ENCODE measurements around the gene MMP15. TPM values are rescaled to one million over a fixed set of nuclear protein-coding genes. Genes with fewer than 3 reads are reported as not detected.

MMP15 gene
- total RNA-seq, 1 experiment from 2014 or later: 27.0 TPM

DNA sequence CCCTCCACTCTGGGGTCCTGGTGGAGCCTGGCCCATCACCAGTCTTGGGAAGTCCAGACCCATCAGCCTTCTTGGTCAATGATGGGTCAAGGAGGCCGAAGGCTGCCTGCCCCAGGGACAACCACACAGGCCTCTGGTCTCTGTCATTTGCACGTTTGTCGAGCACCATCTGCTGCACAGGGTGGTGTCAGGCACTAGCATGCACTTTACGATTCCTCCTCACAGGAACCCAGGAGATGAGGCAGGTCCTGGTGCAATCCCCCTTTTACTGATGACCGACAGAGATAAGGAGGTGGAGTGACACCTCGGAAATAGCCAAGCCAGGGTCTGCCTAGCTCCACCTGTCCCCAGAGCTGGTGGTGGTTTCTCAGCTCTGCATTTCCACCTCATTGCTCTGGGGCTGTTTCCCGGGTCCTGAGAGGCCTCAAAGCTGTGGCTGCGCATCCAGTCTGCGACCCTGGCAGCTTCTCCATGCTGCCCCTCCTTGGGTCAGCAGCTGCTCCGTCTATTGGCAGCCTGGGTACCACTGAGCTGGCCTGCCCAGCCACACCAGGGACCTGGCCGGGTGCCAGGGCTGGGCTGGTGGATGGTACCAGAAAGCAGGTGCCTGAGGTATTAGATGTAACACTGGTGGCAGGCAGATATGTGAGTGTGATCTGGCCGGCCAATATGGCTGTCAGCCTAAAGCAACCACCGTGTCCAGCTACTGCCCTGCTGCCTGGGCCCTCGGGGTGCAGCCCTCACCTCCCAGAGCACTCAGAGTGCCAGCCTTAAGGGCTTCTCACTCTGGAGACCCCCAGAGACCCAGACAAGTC lies 10.0 kb downstream of the MMP15 start:
- Histone ChIP-seq H3K4me3 (ENCODE audit: low read depth, low read length) (no peak overlapping the region), H3K36me3 (ENCODE audit: control insufficient read depth, insufficient read depth, low read length) (peaks cover 1% of the 10 kb centered on the region; the same call in 1 of the 2 replicates), H3K9me3 (no peaks in the 10 kb centered on the region), H3K27me3 (replicated peaks; ENCODE audit: control insufficient read depth, insufficient read depth, low read length) (no peaks in the 10 kb centered on the region), H3K4me1 (peaks cover 5% of the 10 kb centered on the region)
- no TSS peak for BruUV-seq (replicated peaks)
- Mint-ChIP-seq H3K4me3 (ENCODE audit: unreplicated experiment) (no peak overlapping the region), H3K4me1 (ENCODE audit: low read depth, unreplicated experiment) (no peaks in the 10 kb centered on the region), H3K27ac (ENCODE audit: unreplicated experiment) (no peak overlapping the region), H3K9me3 (ENCODE audit: unreplicated experiment) (no peaks in the 10 kb centered on the region), H3K36me3 (ENCODE audit: insufficient read depth, unreplicated experiment) (peaks cover 6% of the 10 kb centered on the region), H3K27me3 (ENCODE audit: insufficient read depth, unreplicated experiment) (no peaks in the 10 kb centered on the region)
- no peak for DNase-seq
- ChIA-PET POLR2A (no interaction called here), CTCF (no interaction called here)
- intact Hi-C loops (cut with micrococcal nuclease; ENCODE audit: unreplicated experiment): no loop called here
- TF ChIP-seq, protein P1, sequence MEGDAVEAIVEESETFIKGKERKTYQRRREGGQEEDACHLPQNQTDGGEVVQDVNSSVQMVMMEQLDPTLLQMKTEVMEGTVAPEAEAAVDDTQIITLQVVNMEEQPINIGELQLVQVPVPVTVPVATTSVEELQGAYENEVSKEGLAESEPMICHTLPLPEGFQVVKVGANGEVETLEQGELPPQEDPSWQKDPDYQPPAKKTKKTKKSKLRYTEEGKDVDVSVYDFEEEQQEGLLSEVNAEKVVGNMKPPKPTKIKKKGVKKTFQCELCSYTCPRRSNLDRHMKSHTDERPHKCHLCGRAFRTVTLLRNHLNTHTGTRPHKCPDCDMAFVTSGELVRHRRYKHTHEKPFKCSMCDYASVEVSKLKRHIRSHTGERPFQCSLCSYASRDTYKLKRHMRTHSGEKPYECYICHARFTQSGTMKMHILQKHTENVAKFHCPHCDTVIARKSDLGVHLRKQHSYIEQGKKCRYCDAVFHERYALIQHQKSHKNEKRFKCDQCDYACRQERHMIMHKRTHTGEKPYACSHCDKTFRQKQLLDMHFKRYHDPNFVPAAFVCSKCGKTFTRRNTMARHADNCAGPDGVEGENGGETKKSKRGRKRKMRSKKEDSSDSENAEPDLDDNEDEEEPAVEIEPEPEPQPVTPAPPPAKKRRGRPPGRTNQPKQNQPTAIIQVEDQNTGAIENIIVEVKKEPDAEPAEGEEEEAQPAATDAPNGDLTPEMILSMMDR (IDR thresholded peaks at IDR 0.05; ENCODE audit: insufficient read depth in 1 of 2, low read depth in 1 of 2, low read length in 1 of 2, severe bottlenecking in 1 of 2, unreplicated experiment in 1 of 2): no peak

DNA sequence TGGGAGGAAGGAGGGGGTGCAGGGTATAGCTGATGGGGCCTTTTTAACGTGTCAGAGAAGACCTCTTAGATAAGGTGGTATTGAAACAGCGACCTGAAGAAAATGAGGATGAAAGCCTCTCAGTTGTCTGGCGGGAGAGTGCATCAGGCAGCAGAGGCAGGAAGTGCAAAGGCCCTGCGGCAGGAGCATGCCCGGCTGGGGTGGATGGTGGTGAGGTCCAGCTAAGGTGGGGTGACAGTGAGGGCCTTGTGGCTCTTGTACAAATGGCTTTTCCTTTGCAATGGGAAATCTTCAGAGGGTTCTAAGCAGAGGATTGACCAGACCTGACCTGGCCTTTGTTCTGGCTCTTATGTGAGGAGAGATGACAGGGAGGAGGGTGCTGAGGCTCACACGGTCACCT lies 11.4 kb downstream of the MMP15 start:
- Mint-ChIP-seq H3K4me1 (ENCODE audit: low read depth, unreplicated experiment) (no peaks in the 10 kb centered on the region), H3K9me3 (ENCODE audit: unreplicated experiment) (no peaks in the 10 kb centered on the region), H3K36me3 (ENCODE audit: insufficient read depth, unreplicated experiment) (peaks cover 6% of the 10 kb centered on the region), H3K27me3 (ENCODE audit: insufficient read depth, unreplicated experiment) (no peaks in the 10 kb centered on the region), H3K4me3 (ENCODE audit: unreplicated experiment) (no peak overlapping the region), H3K27ac (ENCODE audit: unreplicated experiment) (no peak overlapping the region)
- H3K4me1 ChIP-seq: peaks cover 5% of the 10 kb centered on the region
- no peak for DNase-seq
- no TSS peak for BruUV-seq (replicated peaks)
- ChIA-PET POLR2A (no interaction called here), CTCF (no interaction called here)
- no peaks in the 10 kb centered on the region for H3K9me3 ChIP-seq
- peaks cover 2% of the 10 kb centered on the region; the same call in 1 of the 2 replicates for H3K36me3 ChIP-seq (ENCODE audit: control insufficient read depth, insufficient read depth, low read length)
- no peak overlapping the region for H3K4me3 ChIP-seq (ENCODE audit: low read depth, low read length)
- TF ChIP-seq, protein P1 (IDR thresholded peaks at IDR 0.05; ENCODE audit: insufficient read depth in 1 of 2, low read depth in 1 of 2, low read length in 1 of 2, severe bottlenecking in 1 of 2, unreplicated experiment in 1 of 2): no peak
- H3K27me3 ChIP-seq (replicated peaks; ENCODE audit: control insufficient read depth, insufficient read depth, low read length): no peaks in the 10 kb centered on the region
- intact Hi-C loops (cut with micrococcal nuclease; ENCODE audit: unreplicated experiment): no loop called here

DNA sequence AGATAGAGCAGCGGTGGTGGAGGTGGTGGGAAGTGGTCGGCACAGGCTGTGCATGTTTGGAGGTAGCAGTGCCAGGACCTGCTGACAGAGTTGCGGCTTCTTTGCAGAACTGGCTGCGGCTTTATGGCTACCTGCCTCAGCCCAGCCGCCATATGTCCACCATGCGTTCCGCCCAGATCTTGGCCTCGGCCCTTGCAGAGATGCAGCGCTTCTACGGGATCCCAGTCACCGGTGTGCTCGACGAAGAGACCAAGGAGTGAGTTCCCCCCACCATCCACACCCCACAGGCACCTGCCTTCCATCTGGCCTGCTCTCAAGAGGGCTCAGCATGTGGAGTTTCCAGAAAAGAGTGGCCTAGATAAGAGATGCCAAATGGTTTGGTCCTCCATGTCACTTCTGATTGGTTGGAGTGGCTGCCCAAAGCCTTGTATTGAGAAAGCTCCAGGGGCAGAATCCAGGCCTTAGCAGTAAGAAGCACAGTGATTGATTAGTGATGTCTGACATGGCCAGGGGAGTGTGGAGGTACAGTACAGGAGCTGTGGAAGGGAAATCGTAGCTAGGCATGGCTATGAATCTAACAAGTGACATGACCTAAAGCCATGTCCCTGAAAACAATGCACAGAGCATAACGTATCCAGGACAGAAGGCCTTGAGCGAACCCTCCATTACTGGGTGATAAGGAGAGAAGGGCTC lies 12.0 kb downstream of the MMP15 start:
- CTCF ChIA-PET: no interaction called here
- no peak for DNase-seq
- Mint-ChIP-seq H3K9me3 (ENCODE audit: unreplicated experiment) (no peaks in the 10 kb centered on the region), H3K4me3 (ENCODE audit: unreplicated experiment) (no peak overlapping the region), H3K27ac (ENCODE audit: unreplicated experiment) (no peak overlapping the region), H3K4me1 (ENCODE audit: low read depth, unreplicated experiment) (no peaks in the 10 kb centered on the region), H3K27me3 (ENCODE audit: insufficient read depth, unreplicated experiment) (no peaks in the 10 kb centered on the region), H3K36me3 (ENCODE audit: insufficient read depth, unreplicated experiment) (peaks cover 6% of the 10 kb centered on the region)
- no TSS peak for BruUV-seq (replicated peaks)
- Histone ChIP-seq H3K27me3 (replicated peaks; ENCODE audit: control insufficient read depth, insufficient read depth, low read length) (no peaks in the 10 kb centered on the region), H3K4me3 (ENCODE audit: low read depth, low read length) (no peak overlapping the region), H3K9me3 (no peaks in the 10 kb centered on the region), H3K36me3 (ENCODE audit: control insufficient read depth, insufficient read depth, low read length) (peaks cover 2% of the 10 kb centered on the region; the same call in 1 of the 2 replicates), H3K4me1 (peaks cover 3% of the 10 kb centered on the region)
- intact Hi-C loops (cut with micrococcal nuclease; ENCODE audit: unreplicated experiment): no loop called here
- TF ChIP-seq, protein P1 (IDR thresholded peaks at IDR 0.05; ENCODE audit: insufficient read depth in 1 of 2, low read depth in 1 of 2, low read length in 1 of 2, severe bottlenecking in 1 of 2, unreplicated experiment in 1 of 2): no peak
- POLR2A ChIA-PET: no interaction called here

Data from Caco-2 (cell line).